Neural progenitor cell (in vitro differentiated cells): ENCODE data around the gene WWTR1. TPM values are rescaled to one million over a fixed set of nuclear protein-coding genes. Genes with fewer than 3 reads are reported as not detected.
A peak's percentile ranks its signal among the peaks of the same experiment; 100 is the strongest.

Experiments
- DNase-seq: peaks from one replicate; pipeline ENCODE4 v3.0.0-alpha.2; 2016; ENCODE audit warnings: low spot score
- H2AFZ ChIP-seq: fragments of 200-600 bp; sonication (generic); replicated peaks from 2 replicates; pipeline ENCODE4 v1.6.1; 2016; ENCODE audit warnings: antibody characterized with exemption
- H3F3A ChIP-seq: fragments of 200-600 bp; sonication (generic); 2 replicates; pipeline ENCODE4 v1.6.1; 2016; ENCODE audit warnings: antibody characterized with exemption, low read depth
- H3K27ac ChIP-seq: fragments of 200-600 bp; sonication (generic); 2 replicates; pipeline ENCODE4 v1.5.1; 2016; ENCODE audit warnings: mild to moderate bottlenecking
- H3K27me3 ChIP-seq: fragments of 200-600 bp; sonication (generic); 2 replicates; pipeline ENCODE4 v1.6.1; 2016; ENCODE audit warnings: mild to moderate bottlenecking, moderate library complexity
- H3K36me3 ChIP-seq: fragments of 200-600 bp; sonication (generic); 2 replicates; pipeline ENCODE4 v1.5.1; 2016
- H3K4me1 ChIP-seq: fragments of 200-600 bp; sonication (generic); 2 replicates; pipeline ENCODE4 v1.6.1; 2016; ENCODE audit warnings: mixed run types
- H3K4me2 ChIP-seq: fragments of 200-600 bp; sonication (generic); 2 replicates; pipeline ENCODE4 v1.6.1; 2016
- H3K4me3 ChIP-seq: fragments of 200-600 bp; sonication (generic); 2 replicates; pipeline ENCODE4 v1.5.1; 2016
- H3K79me2 ChIP-seq: fragments of 200-600 bp; sonication (generic); 2 replicates; pipeline ENCODE4 v1.6.1; 2016; ENCODE audit warnings: low read depth
- H3K9ac ChIP-seq: fragments of 200-600 bp; sonication (generic); 2 replicates; pipeline ENCODE4 v1.6.1; 2016
- H3K9me3 ChIP-seq: fragments of 200-600 bp; sonication (generic); 2 replicates; pipeline ENCODE4 v1.5.1; 2016; ENCODE audit warnings: low read depth
- H4K20me1 ChIP-seq: fragments of 200-600 bp; sonication (generic); 2 replicates; pipeline ENCODE4 v1.6.1; 2016; ENCODE audit warnings: low read depth
- H3K27ac Mint-ChIP-seq: 3 replicates; pipeline ENCODE4 v1.8.0; 2021; ENCODE audit warnings: mixed read lengths
- H3K27me3 Mint-ChIP-seq: 2 replicates; pipeline ENCODE4 v1.8.0; 2022; ENCODE audit warnings: low read depth, mild to moderate bottlenecking, inconsistent platforms, moderate library complexity, mixed read lengths; ENCODE audit not compliant: insufficient read depth
- H3K36me3 Mint-ChIP-seq: 3 replicates; pipeline ENCODE4 v1.8.0; 2021; ENCODE audit warnings: mixed read lengths
- H3K4me1 Mint-ChIP-seq: 3 replicates; pipeline ENCODE4 v1.8.0; 2021; ENCODE audit warnings: mixed read lengths
- H3K4me3 Mint-ChIP-seq: 3 replicates; pipeline ENCODE4 v1.8.0; 2021; ENCODE audit warnings: mild to moderate bottlenecking, moderate library complexity, mixed read lengths
- H3K9me3 Mint-ChIP-seq: 3 replicates; pipeline ENCODE4 v1.8.0; 2020; ENCODE audit warnings: mixed read lengths
- CTCF ChIP-seq: fragments of 200-600 bp; sonication (generic); IDR thresholded peaks from 2 replicates; pipeline ENCODE4 v1.5.1; 2017; ENCODE audit warnings: antibody characterized with exemption, mild to moderate bottlenecking
- EZH2 ChIP-seq: fragments of 200-600 bp; sonication (generic); IDR thresholded peaks from 2 replicates; pipeline ENCODE4 v1.6.1; 2017; ENCODE audit warnings: antibody characterized with exemption, mild to moderate bottlenecking, moderate library complexity
- EZH2phosphoT487 ChIP-seq: fragments of 200-600 bp; sonication (generic); IDR thresholded peaks from 2 replicates; pipeline ENCODE4 v1.6.1; 2017; ENCODE audit warnings: antibody characterized with exemption
- total RNA-seq: library from RNA; depleted of rRNA; stranded (reverse); fragments of >200 nt; gene quantifications from 2 replicates; pipeline ENCODE4 v1.2.3, GENCODE V29; 2015; ENCODE audit warnings: low replicate concordance

Gene WWTR1
- total RNA-seq, 1 donor from 2014 or later: 13.9 TPM

GRCh38 chr3:149479621-149480325, 178.1 kb downstream of the WWTR1 start:
- Histone ChIP-seq H3K79me2 (no peaks in the 10 kb centered on the region), H3K4me3 (no peak overlapping the region), H3K9me3 (no peaks in the 10 kb centered on the region), H3K36me3 (no peaks in the 10 kb centered on the region), H3K27ac (no peak overlapping the region), H3K27me3 (no peaks in the 10 kb centered on the region), H3K9ac (no peak overlapping the region), H4K20me1 (no peaks in the 10 kb centered on the region), H3K4me1 (no peaks in the 10 kb centered on the region), H3F3A (no peaks in the 10 kb centered on the region), H2AFZ (peak overlapping the region; percentile 79), H3K4me2 (no peak overlapping the region)
- H3K9me3 Mint-ChIP-seq: no peaks in the 10 kb centered on the region
- H3K4me1 Mint-ChIP-seq: peaks cover 7% of the 10 kb centered on the region
- DNase-seq: no peak
- TF ChIP-seq EZH2 (no peak), EZH2phosphoT487 (no peak), CTCF (no peak)
- no peak overlapping the region for H3K4me3 Mint-ChIP-seq
- H3K36me3 Mint-ChIP-seq: no peaks in the 10 kb centered on the region
- no peaks in the 10 kb centered on the region for H3K27me3 Mint-ChIP-seq
- H3K27ac Mint-ChIP-seq: peak overlapping the region; percentile 62

- Histone ChIP-seq H3K4me3 (no peak overlapping the region), H3K4me1 (no peaks in the 10 kb centered on the region), H3K36me3 (no peaks in the 10 kb centered on the region), H4K20me1 (no peaks in the 10 kb centered on the region), H3K27ac (no peak overlapping the region), H3K9me3 (no peaks in the 10 kb centered on the region), H3F3A (no peaks in the 10 kb centered on the region), H3K27me3 (no peaks in the 10 kb centered on the region), H3K9ac (no peak overlapping the region), H2AFZ (no peak overlapping the region), H3K4me2 (no peak overlapping the region), H3K79me2 (no peaks in the 10 kb centered on the region)
- Mint-ChIP-seq H3K27ac (peak overlapping the region; percentile 82), H3K9me3 (no peaks in the 10 kb centered on the region), H3K27me3 (no peaks in the 10 kb centered on the region), H3K4me3 (no peak overlapping the region), H3K4me1 (peaks cover 10% of the 10 kb centered on the region), H3K36me3 (no peaks in the 10 kb centered on the region)
- DNase-seq: no peak
- TF ChIP-seq CTCF (no peak), EZH2 (no peak), EZH2phosphoT487 (no peak)
These were observed 181.6 kb downstream of the WWTR1 start for GRCh38 chr3:149476225-149476624.

GRCh38 chr3:149475451-149476060, 182.3 kb downstream of the WWTR1 start:
- Histone ChIP-seq H3K4me1 (no peaks in the 10 kb centered on the region), H3K9ac (no peak overlapping the region), H3K4me3 (no peak overlapping the region), H2AFZ (no peak overlapping the region), H3K36me3 (no peaks in the 10 kb centered on the region), H4K20me1 (no peaks in the 10 kb centered on the region), H3K4me2 (no peak overlapping the region), H3K27ac (no peak overlapping the region), H3K79me2 (no peaks in the 10 kb centered on the region), H3K27me3 (no peaks in the 10 kb centered on the region), H3F3A (no peaks in the 10 kb centered on the region), H3K9me3 (no peaks in the 10 kb centered on the region)
- H3K9me3 Mint-ChIP-seq: no peaks in the 10 kb centered on the region
- H3K27ac Mint-ChIP-seq: peak overlapping the region; percentile 57
- no peak overlapping the region for H3K4me3 Mint-ChIP-seq
- H3K27me3 Mint-ChIP-seq: no peaks in the 10 kb centered on the region
- no peaks in the 10 kb centered on the region for H3K36me3 Mint-ChIP-seq
- TF ChIP-seq CTCF (no peak), EZH2 (no peak), EZH2phosphoT487 (no peak)
- no peak for DNase-seq
- H3K4me1 Mint-ChIP-seq: peaks cover 10% of the 10 kb centered on the region
